ENCODE data around the gene TTLL8.

The TTLL8 gene

DNA sequence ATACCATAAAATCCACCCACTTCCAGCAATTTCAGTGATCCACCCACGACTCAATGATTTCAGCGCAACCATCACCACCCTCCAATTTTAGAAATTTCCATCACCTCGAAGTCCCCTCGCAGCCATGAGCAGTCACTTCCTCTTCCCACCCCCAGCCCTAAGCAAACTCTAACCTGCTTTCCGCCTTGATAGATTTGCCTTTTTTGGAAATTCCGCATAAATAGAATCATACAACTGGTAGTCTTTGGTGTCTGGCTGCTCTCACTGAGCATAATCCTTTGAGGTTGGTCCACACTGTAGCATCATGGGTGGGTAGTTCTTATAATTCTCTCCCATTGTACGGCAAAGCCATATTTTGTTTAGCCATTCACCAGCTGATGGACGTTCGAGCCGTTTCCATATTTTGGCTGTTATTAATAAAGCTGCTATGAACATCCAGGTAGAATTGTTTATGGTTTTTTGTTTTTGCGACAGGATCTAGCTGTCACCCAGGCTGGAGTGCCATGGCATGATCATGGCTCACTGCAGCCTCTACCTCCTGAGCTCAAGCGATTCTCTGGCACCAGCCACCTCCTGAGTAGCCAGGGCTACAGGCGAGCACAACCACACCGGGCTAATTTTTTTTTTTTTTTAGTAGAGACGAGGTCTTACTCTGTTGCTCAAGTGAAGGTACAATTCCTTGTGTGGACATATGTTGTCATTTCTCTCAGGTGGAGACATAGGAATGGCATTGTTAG, 81.5 kb downstream of the TTLL8 start:
- no peak for DNase-seq

GRCh38 chr22:49975543-49976389, 82.3 kb downstream of the TTLL8 start:
- DNase-seq, result no peak

GRCh38 chr22:49973018-49973961, 84.8 kb downstream of the TTLL8 start:
- no peak for DNase-seq

GRCh38 chr22:49972163-49973017, 85.7 kb downstream of the TTLL8 start:
- DNase-seq, result no peak

DNA sequence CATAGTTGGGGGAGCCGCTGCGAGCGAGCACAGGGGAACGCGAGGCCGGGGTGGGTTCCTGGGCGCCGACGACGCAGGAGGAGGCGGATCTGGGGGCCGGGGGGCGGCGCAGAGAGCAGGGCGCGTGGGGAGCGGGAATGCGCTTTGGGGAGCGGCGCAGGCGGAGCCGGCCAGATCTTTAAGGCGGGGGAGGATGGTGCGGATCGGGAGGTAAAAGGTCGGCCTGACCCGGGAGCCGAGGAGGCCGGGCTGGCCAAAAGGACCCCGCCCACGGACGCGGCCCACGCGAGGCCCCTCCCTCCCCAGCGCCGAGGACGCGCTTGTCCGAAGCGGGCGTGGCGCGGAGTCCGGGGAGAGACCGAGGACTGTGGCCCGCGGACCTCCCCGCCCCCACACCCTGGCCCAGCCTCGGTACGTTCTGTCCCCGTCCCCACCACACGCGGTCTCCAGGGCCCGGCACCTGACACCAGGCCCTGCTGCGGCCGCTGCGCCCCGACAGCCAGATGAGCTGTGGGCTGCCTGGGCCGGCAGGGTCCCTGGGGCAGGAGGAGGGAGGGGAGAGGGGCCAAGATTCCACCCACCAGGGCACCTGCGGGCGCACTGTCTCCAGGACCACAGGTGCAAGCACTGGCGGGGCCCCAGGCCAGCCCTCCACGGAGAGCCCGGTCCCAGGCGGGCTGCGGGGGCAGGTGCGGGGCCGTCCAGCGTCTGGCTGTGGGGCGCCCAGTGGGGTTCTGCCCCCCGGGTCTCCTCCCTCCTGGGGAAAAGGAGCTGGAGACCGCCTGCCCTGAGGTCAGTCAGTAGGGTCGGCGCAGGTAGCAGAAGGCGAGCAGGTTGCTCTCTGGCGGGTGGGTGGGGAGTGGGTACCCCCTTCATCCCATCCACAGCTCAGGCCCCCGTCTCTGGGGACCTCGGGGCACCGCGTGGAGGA, 86.6 kb downstream of the TTLL8 start:
- DNase-seq, result peak; percentile 69

DNA sequence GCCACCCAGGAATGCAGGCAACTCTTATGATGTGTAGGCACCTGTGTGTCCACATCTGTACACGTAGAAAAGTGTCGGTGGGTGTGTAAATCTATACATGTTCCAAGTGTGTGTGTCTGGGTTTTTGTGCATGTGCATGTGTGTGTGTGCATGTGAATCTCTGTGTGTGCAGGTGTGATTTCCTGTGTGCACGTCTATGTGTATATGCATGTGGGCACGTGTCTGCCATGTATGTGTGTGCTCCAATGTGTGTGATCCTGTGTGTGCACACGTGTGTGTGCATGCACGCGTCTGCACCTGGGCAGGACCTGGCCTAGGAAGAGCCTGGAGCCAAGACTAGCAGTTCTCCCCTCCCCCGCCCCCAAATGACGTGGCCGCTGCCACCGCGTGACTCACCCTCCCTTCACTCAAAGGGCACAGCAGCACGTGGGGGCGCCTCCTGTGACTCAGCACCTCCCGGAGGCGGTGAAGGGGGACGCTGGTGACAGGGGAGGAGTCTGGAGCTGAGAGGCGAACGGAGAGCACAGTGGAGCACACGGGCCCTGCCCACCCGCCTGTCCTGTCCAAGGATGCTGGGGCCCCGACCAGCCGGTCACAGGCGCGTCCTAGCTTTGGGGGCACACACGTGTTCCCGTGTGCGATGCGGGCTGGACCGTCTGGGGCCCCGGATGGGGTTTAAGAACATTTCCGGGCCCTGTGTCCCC, 87.4 kb downstream of the TTLL8 start:
- DNase-seq, result peak; percentile 67

DNA sequence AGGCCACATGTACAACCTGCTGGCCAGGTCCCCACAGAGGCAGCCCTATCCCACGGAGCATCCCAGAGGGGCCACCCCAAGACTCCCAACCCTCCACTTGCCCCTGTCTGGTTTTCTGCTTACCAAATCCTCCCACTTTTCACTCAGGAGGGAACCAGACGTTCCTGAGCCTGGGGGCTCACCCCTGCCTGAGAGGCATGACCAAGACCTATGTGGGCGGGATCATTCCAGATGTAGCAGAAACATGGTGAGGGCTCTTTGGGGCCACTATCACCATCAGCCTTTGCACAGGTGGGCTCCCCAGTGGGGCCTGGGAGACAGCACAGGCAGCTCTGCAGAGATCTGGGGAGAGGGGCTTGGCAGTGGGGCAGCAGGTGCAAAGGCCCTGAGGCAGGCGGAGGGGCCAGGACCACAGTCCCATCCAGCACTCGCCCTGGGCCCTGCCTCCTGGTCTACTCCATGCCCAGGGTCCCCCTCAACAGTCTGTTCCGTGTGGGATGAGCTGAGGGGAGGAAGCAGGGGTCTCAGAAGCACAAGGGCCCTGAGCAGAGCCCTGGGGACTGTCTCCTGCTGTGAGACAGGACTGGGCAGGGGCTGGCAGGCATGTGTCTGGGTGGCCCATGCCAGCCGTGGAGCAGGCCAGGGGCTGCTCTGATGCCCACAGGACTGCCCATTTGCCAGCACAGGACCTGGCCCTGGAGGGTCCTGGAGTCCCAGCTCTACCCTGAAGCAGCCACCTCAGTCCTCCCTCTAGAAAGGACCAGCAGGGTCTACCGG, 88.2 kb downstream of the TTLL8 start:
- DNase-seq, result no peak

- no peak for DNase-seq
Observed at GRCh38 chr22:49968831-49969661, 89.1 kb downstream of the TTLL8 start.
